Neuronal stem cell (in vitro differentiated cells): ENCODE measurements around the gene PTPRM.

Source experiments
- DNase-seq: peaks from one replicate; pipeline ENCODE4 v3.0.0-alpha.2; 2013; ENCODE audit warnings: low spot score
- H2AFZ ChIP-seq: one replicate; pipeline ENCODE4 v1.6.1; 2013; ENCODE audit warnings: mild to moderate bottlenecking, low read length, inconsistent platforms
- H2AK5ac ChIP-seq: 2 replicates; pipeline ENCODE4 v1.6.1; 2013; ENCODE audit warnings: low read depth, mild to moderate bottlenecking, inconsistent platforms, low read length, moderate library complexity, mixed read lengths
- H2BK120ac ChIP-seq: 2 replicates; pipeline ENCODE4 v1.6.1; 2013; ENCODE audit warnings: low read depth, mild to moderate bottlenecking, inconsistent platforms, low read length, moderate library complexity, mixed read lengths
- H2BK12ac ChIP-seq: one replicate; pipeline ENCODE4 v1.6.1; 2013; ENCODE audit warnings: low read length, inconsistent platforms
- H2BK15ac ChIP-seq: 2 replicates; pipeline ENCODE4 v1.6.1; 2013; ENCODE audit warnings: mild to moderate bottlenecking, low read length, inconsistent platforms, mixed read lengths
- H2BK5ac ChIP-seq: one replicate; pipeline ENCODE4 v1.6.1; 2013; ENCODE audit warnings: inconsistent platforms, mild to moderate bottlenecking, low read length, moderate library complexity
- H3K14ac ChIP-seq: one replicate; pipeline ENCODE4 v1.6.1; 2013; ENCODE audit warnings: low read length, inconsistent platforms
- H3K18ac ChIP-seq: 2 replicates; pipeline ENCODE4 v1.6.1; 2013; ENCODE audit warnings: low read length, inconsistent platforms
- H3K23ac ChIP-seq: 2 replicates; pipeline ENCODE4 v1.6.1; 2013; ENCODE audit warnings: low read depth, mild to moderate bottlenecking, mixed read lengths, low read length, inconsistent platforms; ENCODE audit not compliant: poor library complexity
- H3K27ac ChIP-seq: replicated peaks from 3 replicates; pipeline ENCODE4 v1.5.1; 2013; ENCODE audit warnings: low read length, inconsistent platforms
- H3K27me3 ChIP-seq, 3 experiments: 2 replicates each; pipeline ENCODE4 v1.6.1; 2013; ENCODE audit warnings: low read length in 3 of 3, mild to moderate bottlenecking in 2 of 3, inconsistent platforms in 1 of 3, low read depth in 1 of 3, mixed read lengths in 1 of 3, moderate library complexity in 1 of 3; ENCODE audit not compliant: control insufficient read depth in 3 of 3, insufficient read depth in 3 of 3
- H3K36me3 ChIP-seq, 2 donors: replicated peaks in 1 of 2; 2 replicates each; pipeline ENCODE4 v1.6.1; 2013; ENCODE audit warnings: low read length in 2 of 2; ENCODE audit not compliant: control insufficient read depth in 2 of 2, insufficient read depth in 2 of 2
- H3K4ac ChIP-seq: 2 replicates; pipeline ENCODE4 v1.6.1; 2013; ENCODE audit warnings: inconsistent platforms, mild to moderate bottlenecking, low read length, moderate library complexity
- H3K4me1 ChIP-seq, 2 donors: 1 replicate in 1 of 2; 2 replicates in 1 of 2; pipeline ENCODE4 v1.6.1; 2013; ENCODE audit warnings: low read length in 2 of 2, low read depth in 1 of 2; ENCODE audit not compliant: control insufficient read depth in 2 of 2, insufficient read depth in 1 of 2
- H3K4me2 ChIP-seq: one replicate; pipeline ENCODE4 v1.6.1; 2013; ENCODE audit warnings: mild to moderate bottlenecking, low read length, inconsistent platforms; ENCODE audit not compliant: insufficient read depth, poor library complexity, severe bottlenecking
- H3K4me3 ChIP-seq, 2 donors: 2 replicates each; pipeline ENCODE4 v1.5.1; 2013; ENCODE audit warnings: low read length in 2 of 2, mild to moderate bottlenecking in 2 of 2, inconsistent platforms in 1 of 2, moderate library complexity in 1 of 2
- H3K79me1 ChIP-seq: one replicate; pipeline ENCODE4 v1.6.1; 2013; ENCODE audit warnings: low read depth, mild to moderate bottlenecking, inconsistent platforms, low read length, moderate library complexity
- H3K9ac ChIP-seq: one replicate; pipeline ENCODE4 v1.6.1; 2013; ENCODE audit warnings: mild to moderate bottlenecking, low read depth, low read length, inconsistent platforms; ENCODE audit not compliant: poor library complexity
- H3K9me3 ChIP-seq, 2 donors: replicated peaks in 1 of 2; 2 replicates each; pipeline versions ENCODE3 to v1.6.1; 2013; ENCODE audit warnings: low read length in 2 of 2, mild to moderate bottlenecking in 2 of 2, inconsistent platforms in 1 of 2, low read depth in 1 of 2, mixed read lengths in 1 of 2, moderate library complexity in 1 of 2; ENCODE audit not compliant: control insufficient read depth in 2 of 2, insufficient read depth in 1 of 2
- H4K8ac ChIP-seq: one replicate; pipeline ENCODE4 v1.6.1; 2013; ENCODE audit warnings: low read depth, mild to moderate bottlenecking, inconsistent platforms, low read length, moderate library complexity
- H4K91ac ChIP-seq: one replicate; pipeline ENCODE4 v1.6.1; 2013; ENCODE audit warnings: low read length, low read depth, mild to moderate bottlenecking, inconsistent platforms; ENCODE audit not compliant: poor library complexity
- WGBS, 2 donors: extraction: QIAGEN DNeasy Blood & Tissue Kit; methylation state at CpG; one replicate each; pipeline ENCODE4 v1.1.7; 2013; ENCODE audit warnings: missing lambda C conversion rate in 2 of 2, mixed read lengths in 1 of 2; ENCODE audit not compliant: insufficient read length in 2 of 2, insufficient replicate concordance in 1 of 2; ENCODE audit errors: extremely low coverage in 2 of 2; 5-methylcytosine and 5-hydroxymethylcytosine counted together

The PTPRM gene

DNA sequence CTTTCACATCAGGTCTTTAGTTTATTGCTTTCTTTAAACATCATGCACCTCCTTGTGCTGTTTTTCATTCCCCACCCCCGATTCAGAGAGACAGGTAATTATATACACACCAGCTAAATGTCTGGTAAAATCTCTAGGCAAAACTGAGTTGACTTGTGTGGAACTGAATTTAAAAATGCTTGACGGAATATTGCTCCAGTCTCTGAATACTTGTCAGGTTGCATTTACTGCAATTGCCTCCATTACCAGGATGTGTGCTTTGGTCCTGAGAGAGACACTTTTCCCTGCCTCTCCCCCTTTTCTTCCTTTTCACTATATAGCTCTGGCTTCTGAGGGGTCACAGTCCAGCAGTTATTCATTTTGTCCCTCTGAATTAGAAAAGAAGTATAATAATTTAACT is 104.0 kb downstream of the PTPRM start:
- H4K91ac ChIP-seq = no peak overlapping the region
- H2BK120ac ChIP-seq = no peak overlapping the region
- H2AK5ac ChIP-seq = no peak overlapping the region
- no CpG with 5 or more reads among the region's 2 CpGs for WGBS, 2 donors
- H3K4me1 ChIP-seq = peaks cover 10 to 14% of the 10 kb centered on the region in 2 donors
- no peak overlapping the region for H4K8ac ChIP-seq
- no peak for DNase-seq
- no peak overlapping the region for H3K18ac ChIP-seq
- no peak overlapping the region for H2BK15ac ChIP-seq
- no peaks in the 10 kb centered on the region for H3K79me1 ChIP-seq
- no peaks in the 10 kb centered on the region for H3K27me3 ChIP-seq
- H3K27ac ChIP-seq = no peak overlapping the region
- no peak overlapping the region for H3K4ac ChIP-seq
- no peaks in the 10 kb centered on the region for H3K9me3 ChIP-seq
- no peak overlapping the region for H2BK12ac ChIP-seq
- no peak overlapping the region for H3K9ac ChIP-seq
- H3K36me3 ChIP-seq = no peaks in the 10 kb centered on the region
- no peak overlapping the region for H3K14ac ChIP-seq
- H2AFZ ChIP-seq = no peak overlapping the region
- no peak overlapping the region for H3K4me2 ChIP-seq
- no peak overlapping the region for H3K4me3 ChIP-seq
- no peak overlapping the region for H3K23ac ChIP-seq
- no peak overlapping the region for H2BK5ac ChIP-seq

DNA sequence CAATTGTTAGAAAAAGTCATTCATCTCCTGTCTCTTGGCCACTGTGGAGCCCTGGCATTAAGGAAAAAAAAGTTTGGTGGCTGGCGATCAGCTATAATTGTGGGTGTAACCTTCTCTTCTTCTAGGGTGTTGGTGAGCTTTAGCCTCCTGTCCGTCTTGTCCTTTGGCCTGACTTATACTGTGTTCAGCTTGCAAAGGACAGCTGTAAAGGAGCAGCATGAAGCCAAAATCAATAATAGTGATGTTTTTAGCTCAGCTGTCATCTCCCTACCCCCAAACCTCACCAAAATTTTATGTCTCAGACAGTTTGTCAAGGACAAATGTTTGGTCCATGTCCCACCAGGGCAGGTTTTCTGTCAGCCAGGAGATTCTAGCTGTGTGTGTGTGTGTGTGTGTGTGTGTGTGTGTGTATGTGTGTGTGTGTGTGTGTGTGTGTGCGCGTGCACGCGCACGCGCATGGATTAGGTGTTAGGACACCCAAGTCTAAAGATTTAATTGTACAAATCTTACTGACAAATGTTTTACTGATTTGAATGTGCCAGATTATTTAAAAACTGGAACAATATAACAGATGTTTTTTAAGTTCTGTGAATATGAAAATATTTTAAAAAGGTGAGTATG is 109.2 kb downstream of the PTPRM start:
- Histone ChIP-seq H2BK120ac (no peak overlapping the region), H3K9ac (no peak overlapping the region), H3K9me3 (no peaks in the 10 kb centered on the region), H4K91ac (no peak overlapping the region), H3K36me3 (peaks cover 0 to 2% of the 10 kb centered on the region in 2 donors), H2AK5ac (no peak overlapping the region), H2BK5ac (no peak overlapping the region), H3K18ac (no peak overlapping the region), H3K4me1 (no peaks in the 10 kb centered on the region), H2BK12ac (no peak overlapping the region), H3K23ac (no peak overlapping the region), H4K8ac (no peak overlapping the region), H3K4me2 (no peak overlapping the region), H2AFZ (no peak overlapping the region), H3K4ac (no peak overlapping the region), H2BK15ac (no peak overlapping the region), H3K79me1 (no peaks in the 10 kb centered on the region), H3K27ac (no peak overlapping the region), H3K27me3 (no peaks in the 10 kb centered on the region), H3K14ac (no peak overlapping the region), H3K4me3 (no peak overlapping the region)
- WGBS, 2 donors = no CpG with 5 or more reads among the region's 8 CpGs
- DNase-seq = no peak

DNA sequence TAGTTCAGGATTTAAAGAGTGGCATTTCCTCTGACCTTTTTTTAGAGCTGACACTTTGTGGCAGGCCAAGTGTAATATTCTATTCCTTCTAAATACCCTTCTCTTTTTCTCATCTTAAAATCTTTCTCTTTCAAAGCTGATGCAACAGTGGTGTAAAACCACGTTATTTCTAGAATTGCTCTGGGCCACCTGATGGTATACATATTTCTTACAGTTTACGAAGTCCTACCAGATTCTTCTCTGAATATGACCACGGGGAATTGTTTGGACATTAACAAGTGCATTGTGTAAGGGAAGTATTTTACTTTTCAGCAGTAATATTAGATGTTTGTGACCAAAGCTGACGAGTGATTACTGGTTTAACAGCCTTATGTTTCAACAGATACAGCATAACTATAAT is 109.9 kb downstream of the PTPRM start:
- Histone ChIP-seq H4K91ac (no peak overlapping the region), H3K27ac (no peak overlapping the region), H3K18ac (no peak overlapping the region), H3K27me3 (no peaks in the 10 kb centered on the region), H3K9me3 (no peaks in the 10 kb centered on the region), H3K23ac (no peak overlapping the region), H3K36me3 (peaks cover 0 to 2% of the 10 kb centered on the region in 2 donors), H2BK15ac (no peak overlapping the region), H2BK120ac (no peak overlapping the region), H2BK12ac (no peak overlapping the region), H3K9ac (no peak overlapping the region), H3K4me3 (no peak overlapping the region), H3K79me1 (no peaks in the 10 kb centered on the region), H4K8ac (no peak overlapping the region), H3K4me1 (no peaks in the 10 kb centered on the region), H3K14ac (no peak overlapping the region), H2AFZ (no peak overlapping the region), H2BK5ac (no peak overlapping the region), H3K4me2 (no peak overlapping the region), H3K4ac (no peak overlapping the region), H2AK5ac (no peak overlapping the region)
- WGBS, 2 donors = no CpG with 5 or more reads among the region's 4 CpGs
- no peak for DNase-seq

DNA sequence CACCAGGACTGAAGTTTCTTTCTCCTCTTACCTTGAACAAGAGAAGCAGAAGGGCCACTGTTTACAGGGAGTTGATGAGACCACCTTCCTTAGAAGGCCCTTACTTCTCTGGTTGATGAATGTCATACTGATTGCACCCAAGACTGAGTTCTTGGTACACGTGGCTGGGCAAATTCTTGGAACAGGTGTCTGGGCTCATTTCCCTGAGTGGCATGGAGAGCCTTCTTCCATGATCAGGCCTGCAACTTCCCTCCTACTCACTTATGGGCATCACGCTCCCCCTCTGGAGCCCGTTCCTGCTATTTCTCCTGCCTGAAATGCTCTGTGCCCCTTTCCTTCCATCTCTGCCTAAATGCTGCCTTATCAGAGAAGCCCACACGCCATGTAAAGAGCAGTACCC is 110.3 kb downstream of the PTPRM start:
- no CpG with 5 or more reads among the region's 4 CpGs for WGBS, 2 donors

More for the DNA sequence above, 110.3 kb downstream of the PTPRM start:
- Histone ChIP-seq H2BK120ac (no peak overlapping the region), H3K36me3 (peaks cover 0 to 2% of the 10 kb centered on the region in 2 donors), H2AFZ (no peak overlapping the region), H3K23ac (no peak overlapping the region), H3K4me3 (no peak overlapping the region), H3K79me1 (no peaks in the 10 kb centered on the region), H3K9me3 (no peaks in the 10 kb centered on the region), H3K4ac (no peak overlapping the region), H2BK15ac (no peak overlapping the region), H3K27ac (no peak overlapping the region), H3K14ac (peak overlapping the region; percentile 31), H3K4me2 (no peak overlapping the region), H3K4me1 (no peaks in the 10 kb centered on the region), H3K18ac (no peak overlapping the region), H3K9ac (no peak overlapping the region), H4K8ac (no peak overlapping the region), H2AK5ac (no peak overlapping the region), H2BK5ac (no peak overlapping the region), H2BK12ac (no peak overlapping the region), H3K27me3 (no peaks in the 10 kb centered on the region), H4K91ac (no peak overlapping the region)
- no peak for DNase-seq
